ENCODE measurements around the gene LEP.

DNA sequence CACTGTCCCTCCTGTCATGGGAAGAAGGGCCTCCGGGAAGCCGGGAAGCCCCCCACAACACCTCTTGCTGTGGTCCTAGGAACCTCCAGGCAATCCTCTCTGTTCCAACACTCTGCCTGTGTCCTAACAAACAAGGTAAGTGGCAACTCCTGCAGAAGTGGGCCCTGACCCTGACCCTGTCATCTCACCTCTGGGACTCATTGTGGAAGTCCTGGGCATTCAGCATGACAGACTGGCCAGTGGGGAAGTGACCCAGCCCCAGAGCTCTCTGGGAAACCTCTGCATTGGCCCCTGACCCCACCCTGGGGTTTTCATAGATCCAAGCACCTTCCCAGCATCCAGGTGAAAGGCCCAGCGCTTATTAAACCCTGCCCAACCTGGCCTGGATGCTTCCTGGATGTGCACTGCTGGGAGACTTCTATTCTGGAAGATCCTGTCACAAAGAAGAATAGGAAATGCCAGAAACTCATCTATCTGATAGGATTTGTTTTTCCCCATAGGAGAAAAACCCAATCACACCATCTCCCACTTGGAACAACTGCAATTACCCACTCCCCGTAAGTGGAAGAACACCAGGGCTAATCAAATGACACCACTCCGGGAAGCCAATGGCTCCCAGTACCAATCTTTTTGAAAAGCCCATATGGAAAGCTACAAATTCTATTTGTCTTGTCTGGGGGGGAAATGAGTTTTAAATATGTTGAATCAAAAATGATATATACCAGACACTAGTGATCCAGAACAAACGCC lies 24.3 kb downstream of the LEP start:
- TF ChIP-seq CTCF (IDR thresholded peaks at IDR 0.05), result no peak
- no peak for TF ChIP-seq POLR2A (IDR thresholded peaks at IDR 0.05)
- no peak for TF ChIP-seq POLR2AphosphoS5 (IDR thresholded peaks at IDR 0.05; ENCODE audit: insufficient read depth in 1 of 2, low read depth in 1 of 2)
